RWPE2 (cell line): Measurements from ENCODE around the gene UBE2D3.
A peak's percentile ranks its signal among the peaks of the same experiment; 100 is the strongest.

Source experiments
- ATAC-seq: fragments of 200-7000 bp; cut with Tn5 transposase; 3 replicates; pipeline ENCODE4 v1.9.1; 2021; ENCODE audit warnings: low read depth
- DNase-seq: peaks from one replicate; pipeline ENCODE4 v3.0.0-alpha.2; 2020; ENCODE audit warnings: low spot score
- H3K27ac ChIP-seq: fragments of 450-650 bp; 2 replicates; pipeline ENCODE4 v1.5.1; 2017; ENCODE audit warnings: mild to moderate bottlenecking; ENCODE audit not compliant: poor library complexity, severe bottlenecking
- H3K27me3 ChIP-seq: fragments of 250-450 bp; sonication (Bioruptor Pico); 2 replicates; pipeline ENCODE4 v1.5.1; 2021; ENCODE audit warnings: mild to moderate bottlenecking, moderate library complexity; ENCODE audit not compliant: insufficient read depth, poor library complexity, severe bottlenecking
- H3K36me3 ChIP-seq: fragments of 250-450 bp; sonication (Bioruptor Pico); 2 replicates; pipeline ENCODE4 v1.5.1; 2020; ENCODE audit warnings: low read depth, mild to moderate bottlenecking, moderate library complexity
- H3K4me1 ChIP-seq: fragments of 250-450 bp; sonication (Bioruptor Pico); 2 replicates; pipeline ENCODE4 v1.5.1; 2021; ENCODE audit warnings: mild to moderate bottlenecking, moderate library complexity; ENCODE audit not compliant: insufficient read depth, poor library complexity, severe bottlenecking
- H3K4me3 ChIP-seq: fragments of 250-450 bp; sonication (Bioruptor Pico); 2 replicates; pipeline ENCODE4 v1.5.1; 2021; ENCODE audit warnings: mild to moderate bottlenecking, moderate library complexity; ENCODE audit not compliant: severe bottlenecking
- H3K9me3 ChIP-seq: fragments of 250-450 bp; sonication (Bioruptor Pico); 2 replicates; pipeline ENCODE4 v1.5.1; 2021; ENCODE audit warnings: mild to moderate bottlenecking, moderate library complexity; ENCODE audit not compliant: severe bottlenecking
- TF ChIP-seq, protein P1 (sequence below): fragments of 450-650 bp; IDR thresholded peaks from one replicate; pipeline ENCODE4 v1.5.1; 2017; ENCODE audit warnings: mild to moderate bottlenecking, moderate library complexity; ENCODE audit not compliant: poor library complexity, severe bottlenecking

The UBE2D3 gene

DNA sequence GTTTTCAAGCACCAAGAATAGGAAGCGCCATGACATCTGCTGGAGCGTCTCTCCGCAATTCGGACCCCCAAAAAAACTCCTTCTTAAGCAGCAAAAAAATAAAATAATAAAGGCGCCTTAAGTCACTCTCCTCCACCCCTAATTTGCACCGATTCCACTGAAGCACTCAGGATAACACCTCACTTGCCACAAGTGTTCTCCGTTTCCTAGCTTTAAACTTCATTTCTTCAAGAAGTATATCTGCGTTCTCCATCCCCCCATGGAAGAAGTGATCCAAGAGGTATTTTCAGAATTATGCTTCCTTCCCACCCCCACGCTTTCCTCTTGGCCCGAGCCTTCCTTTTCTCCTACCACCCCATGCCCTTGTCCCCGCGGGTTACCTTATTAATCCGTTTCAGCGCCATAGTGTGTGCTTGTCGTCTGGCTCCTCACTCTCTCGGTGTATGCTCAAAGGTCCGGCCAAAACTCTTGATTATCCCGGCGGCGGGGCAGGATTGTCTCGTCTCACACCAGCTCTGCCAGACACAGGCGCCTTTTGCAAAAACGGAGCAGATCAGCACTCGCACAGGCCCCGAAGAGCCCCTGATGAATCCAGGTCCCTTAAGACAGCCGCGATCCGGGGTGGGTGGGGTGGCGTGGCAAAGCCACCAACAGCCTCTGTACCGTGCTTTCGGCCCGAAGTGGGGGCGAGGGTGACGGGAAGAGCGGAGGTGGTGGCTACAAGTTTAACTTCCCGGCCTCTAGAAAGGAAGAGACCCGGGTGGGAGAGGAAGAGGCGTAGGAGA, 1.1 kb downstream of the UBE2D3 start:
- peaks cover 51% of the 10 kb centered on the region for H3K36me3 ChIP-seq
- H3K27ac ChIP-seq = peak overlapping the region; percentile 91
- H3K4me1 ChIP-seq = peaks cover 40% of the 10 kb centered on the region
- TF ChIP-seq, protein P1, sequence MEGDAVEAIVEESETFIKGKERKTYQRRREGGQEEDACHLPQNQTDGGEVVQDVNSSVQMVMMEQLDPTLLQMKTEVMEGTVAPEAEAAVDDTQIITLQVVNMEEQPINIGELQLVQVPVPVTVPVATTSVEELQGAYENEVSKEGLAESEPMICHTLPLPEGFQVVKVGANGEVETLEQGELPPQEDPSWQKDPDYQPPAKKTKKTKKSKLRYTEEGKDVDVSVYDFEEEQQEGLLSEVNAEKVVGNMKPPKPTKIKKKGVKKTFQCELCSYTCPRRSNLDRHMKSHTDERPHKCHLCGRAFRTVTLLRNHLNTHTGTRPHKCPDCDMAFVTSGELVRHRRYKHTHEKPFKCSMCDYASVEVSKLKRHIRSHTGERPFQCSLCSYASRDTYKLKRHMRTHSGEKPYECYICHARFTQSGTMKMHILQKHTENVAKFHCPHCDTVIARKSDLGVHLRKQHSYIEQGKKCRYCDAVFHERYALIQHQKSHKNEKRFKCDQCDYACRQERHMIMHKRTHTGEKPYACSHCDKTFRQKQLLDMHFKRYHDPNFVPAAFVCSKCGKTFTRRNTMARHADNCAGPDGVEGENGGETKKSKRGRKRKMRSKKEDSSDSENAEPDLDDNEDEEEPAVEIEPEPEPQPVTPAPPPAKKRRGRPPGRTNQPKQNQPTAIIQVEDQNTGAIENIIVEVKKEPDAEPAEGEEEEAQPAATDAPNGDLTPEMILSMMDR = no peak
- H3K4me3 ChIP-seq = peak overlapping the region; percentile 93
- no peaks in the 10 kb centered on the region for H3K9me3 ChIP-seq
- ATAC-seq (no peak), DNase-seq (peak; percentile 56)
- no peaks in the 10 kb centered on the region for H3K27me3 ChIP-seq

DNA sequence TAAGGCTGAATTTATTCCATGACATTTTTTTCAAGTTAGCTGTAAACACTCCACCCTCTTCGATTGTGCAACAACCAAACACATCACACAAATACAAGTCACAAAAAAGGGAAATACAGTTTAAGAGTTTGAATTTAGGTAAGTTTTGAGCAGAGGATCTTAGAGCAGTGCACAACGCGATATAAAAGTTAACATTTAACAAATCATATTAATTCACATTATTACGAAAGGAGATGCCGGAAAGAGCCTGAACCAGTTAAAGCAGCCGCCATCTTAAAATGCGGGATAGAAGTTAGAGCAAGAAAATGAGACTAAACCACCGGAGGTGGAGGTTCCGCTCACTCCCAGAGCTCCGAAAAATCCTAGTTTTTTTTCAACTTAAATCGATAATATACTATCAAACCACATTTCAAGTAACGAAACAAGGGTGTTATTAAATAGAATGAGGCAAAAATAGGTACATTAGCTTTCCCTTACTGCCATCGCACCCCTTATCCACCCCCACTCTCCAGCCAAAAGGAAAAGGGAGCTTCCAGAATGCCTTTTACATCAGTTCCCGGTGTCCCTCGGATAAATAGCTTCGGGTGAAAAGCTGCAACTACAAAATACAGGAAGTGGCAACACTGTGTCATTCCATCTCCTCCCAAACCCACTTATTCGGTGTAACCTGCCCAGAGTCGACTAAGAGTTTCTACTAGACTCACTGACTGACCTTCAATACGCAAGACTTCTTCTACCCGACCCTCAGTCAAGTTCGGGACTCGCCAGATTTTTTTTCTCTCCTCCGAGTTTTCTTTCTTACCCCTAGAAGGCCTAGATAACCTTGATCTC, 1.9 kb downstream of the UBE2D3 start:
- DNase-seq (no peak), ATAC-seq (0 out of 3 replicates have a peak, but pooled peaks have one; percentile 0)
- Histone ChIP-seq H3K27ac (peak overlapping the region; percentile 91), H3K36me3 (peaks cover 59% of the 10 kb centered on the region), H3K27me3 (no peaks in the 10 kb centered on the region), H3K4me1 (peaks cover 49% of the 10 kb centered on the region), H3K9me3 (no peaks in the 10 kb centered on the region), H3K4me3 (peak overlapping the region; percentile 93)
- TF ChIP-seq, protein P1 = no peak

DNA sequence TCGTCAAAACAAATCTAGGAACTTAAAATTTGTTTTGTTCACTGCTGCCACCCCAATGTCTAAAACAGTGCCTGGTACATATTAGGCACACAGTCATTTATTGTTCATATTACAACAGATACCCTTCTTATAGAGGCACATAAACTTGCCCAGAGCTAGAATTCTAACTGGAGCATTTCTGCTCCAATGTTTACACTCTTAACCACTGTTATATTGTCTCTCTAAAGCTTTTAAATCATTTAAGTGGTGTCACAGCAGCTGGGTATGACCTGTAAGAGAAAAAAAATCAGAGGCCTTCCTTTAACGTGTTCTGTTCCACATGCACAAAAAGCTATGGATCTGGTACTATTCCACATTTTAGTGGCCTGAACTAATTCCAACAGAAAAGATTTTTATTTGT, 3.0 kb downstream of the UBE2D3 start:
- ATAC-seq = no peak

DNA sequence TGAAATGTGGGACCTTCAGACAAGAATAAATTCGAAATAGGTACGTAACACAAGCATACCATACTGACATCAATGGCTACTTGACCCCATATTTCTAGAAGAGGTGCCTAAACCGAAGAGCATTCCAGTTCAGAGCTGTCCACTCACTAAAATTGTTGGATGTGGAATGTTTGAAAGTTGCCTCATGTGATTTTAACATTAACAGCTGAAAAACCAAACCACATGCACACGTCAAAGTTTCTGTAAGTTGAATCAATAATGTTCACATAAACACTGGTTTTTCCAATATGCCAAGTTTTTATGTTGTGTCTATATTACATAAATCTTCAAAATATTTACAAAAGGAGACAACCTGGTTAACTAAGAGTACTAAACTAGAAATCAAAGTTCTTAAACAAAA, 3.5 kb downstream of the UBE2D3 start:
- TF ChIP-seq, protein P1 = no peak
- Histone ChIP-seq H3K27me3 (no peaks in the 10 kb centered on the region), H3K9me3 (no peaks in the 10 kb centered on the region), H3K4me3 (no peak overlapping the region), H3K4me1 (peaks cover 59% of the 10 kb centered on the region), H3K36me3 (peaks cover 71% of the 10 kb centered on the region), H3K27ac (no peak overlapping the region)
- DNase-seq = no peak
- no peak for ATAC-seq

More for the DNA sequence above, 3.0 kb downstream of the UBE2D3 start:
- peak overlapping the region; percentile 93 for H3K4me3 ChIP-seq
- TF ChIP-seq, protein P1 = no peak
- peaks cover 70% of the 10 kb centered on the region for H3K36me3 ChIP-seq
- H3K4me1 ChIP-seq = peaks cover 59% of the 10 kb centered on the region
- H3K9me3 ChIP-seq = no peaks in the 10 kb centered on the region
- no peaks in the 10 kb centered on the region for H3K27me3 ChIP-seq
- H3K27ac ChIP-seq = peak overlapping the region; percentile 91
- no peak for DNase-seq
